RWPE2 (cell line): ENCODE measurements around the gene GPD1L.

ENCODE experiments used
- ATAC-seq: fragments of 200-7000 bp; cut with Tn5 transposase; 3 replicates; pipeline ENCODE4 v1.9.1; 2021; ENCODE audit warnings: low read depth
- DNase-seq: peaks from one replicate; pipeline ENCODE4 v3.0.0-alpha.2; 2020; ENCODE audit warnings: low spot score
- H3K27ac ChIP-seq: fragments of 450-650 bp; 2 replicates; pipeline ENCODE4 v1.5.1; 2017; ENCODE audit warnings: mild to moderate bottlenecking; ENCODE audit not compliant: poor library complexity, severe bottlenecking
- H3K27me3 ChIP-seq: fragments of 250-450 bp; sonication (Bioruptor Pico); 2 replicates; pipeline ENCODE4 v1.5.1; 2021; ENCODE audit warnings: mild to moderate bottlenecking, moderate library complexity; ENCODE audit not compliant: insufficient read depth, poor library complexity, severe bottlenecking
- H3K36me3 ChIP-seq: fragments of 250-450 bp; sonication (Bioruptor Pico); 2 replicates; pipeline ENCODE4 v1.5.1; 2020; ENCODE audit warnings: low read depth, mild to moderate bottlenecking, moderate library complexity
- H3K4me1 ChIP-seq: fragments of 250-450 bp; sonication (Bioruptor Pico); 2 replicates; pipeline ENCODE4 v1.5.1; 2021; ENCODE audit warnings: mild to moderate bottlenecking, moderate library complexity; ENCODE audit not compliant: insufficient read depth, poor library complexity, severe bottlenecking
- H3K4me3 ChIP-seq: fragments of 250-450 bp; sonication (Bioruptor Pico); 2 replicates; pipeline ENCODE4 v1.5.1; 2021; ENCODE audit warnings: mild to moderate bottlenecking, moderate library complexity; ENCODE audit not compliant: severe bottlenecking
- H3K9me3 ChIP-seq: fragments of 250-450 bp; sonication (Bioruptor Pico); 2 replicates; pipeline ENCODE4 v1.5.1; 2021; ENCODE audit warnings: mild to moderate bottlenecking, moderate library complexity; ENCODE audit not compliant: severe bottlenecking
- CTCF ChIP-seq: fragments of 450-650 bp; IDR thresholded peaks from one replicate; pipeline ENCODE4 v1.5.1; 2017; ENCODE audit warnings: mild to moderate bottlenecking, moderate library complexity; ENCODE audit not compliant: poor library complexity, severe bottlenecking

Gene GPD1L

GRCh38 chr3:32193101-32193500 lies 86.7 kb downstream of the GPD1L start:
- Histone ChIP-seq H3K4me3 (no peak overlapping the region), H3K27ac (no peak overlapping the region), H3K4me1 (no peaks in the 10 kb centered on the region), H3K9me3 (no peaks in the 10 kb centered on the region), H3K27me3 (no peaks in the 10 kb centered on the region), H3K36me3 (no peaks in the 10 kb centered on the region)
- DNase-seq, result no peak
- ATAC-seq, result no peak
- TF ChIP-seq CTCF, result no peak

- no peaks in the 10 kb centered on the region for H3K4me1 ChIP-seq
- no peaks in the 10 kb centered on the region for H3K27me3 ChIP-seq
- ATAC-seq (no peak), DNase-seq (no peak)
- no peaks in the 10 kb centered on the region for H3K9me3 ChIP-seq
- no peaks in the 10 kb centered on the region for H3K36me3 ChIP-seq
- H3K4me3 ChIP-seq, result no peak overlapping the region
- TF ChIP-seq CTCF, result no peak
- no peak overlapping the region for H3K27ac ChIP-seq
Observed at GRCh38 chr3:32194653-32195052, 88.2 kb downstream of the GPD1L start.

GRCh38 chr3:32195995-32196540 lies 89.6 kb downstream of the GPD1L start:
- no peak for TF ChIP-seq CTCF
- H3K4me1 ChIP-seq, result no peaks in the 10 kb centered on the region
- H3K27me3 ChIP-seq, result no peaks in the 10 kb centered on the region
- no peak for ATAC-seq
- no peak overlapping the region for H3K4me3 ChIP-seq
- H3K9me3 ChIP-seq, result no peaks in the 10 kb centered on the region
- DNase-seq, result no peak
- no peaks in the 10 kb centered on the region for H3K36me3 ChIP-seq
- H3K27ac ChIP-seq, result no peak overlapping the region

- Histone ChIP-seq H3K4me1 (no peaks in the 10 kb centered on the region), H3K9me3 (no peaks in the 10 kb centered on the region), H3K27ac (no peak overlapping the region), H3K27me3 (no peaks in the 10 kb centered on the region), H3K36me3 (no peaks in the 10 kb centered on the region), H3K4me3 (no peak overlapping the region)
- DNase-seq, result no peak
- ATAC-seq, result no peak
- TF ChIP-seq CTCF, result no peak
Observed at GRCh38 chr3:32197991-32198390, 91.6 kb downstream of the GPD1L start.

- TF ChIP-seq CTCF, result no peak
- ATAC-seq, result no peak
- no peaks in the 10 kb centered on the region for H3K27me3 ChIP-seq
- no peak for DNase-seq
- H3K9me3 ChIP-seq, result no peaks in the 10 kb centered on the region
- H3K36me3 ChIP-seq, result no peaks in the 10 kb centered on the region
- H3K4me3 ChIP-seq, result no peak overlapping the region
- no peaks in the 10 kb centered on the region for H3K4me1 ChIP-seq
- no peak overlapping the region for H3K27ac ChIP-seq
Observed at GRCh38 chr3:32198714-32199113, 92.3 kb downstream of the GPD1L start.
